GM21619 (cell line): ENCODE results near the gene GLYATL2.

Experiments
- ATAC-seq: cut with Tn5 transposase; IDR thresholded peaks from one replicate; pipeline ENCODE4 v1.9.1; 2021; ENCODE audit not compliant: unreplicated experiment

The GLYATL2 gene, protein sequence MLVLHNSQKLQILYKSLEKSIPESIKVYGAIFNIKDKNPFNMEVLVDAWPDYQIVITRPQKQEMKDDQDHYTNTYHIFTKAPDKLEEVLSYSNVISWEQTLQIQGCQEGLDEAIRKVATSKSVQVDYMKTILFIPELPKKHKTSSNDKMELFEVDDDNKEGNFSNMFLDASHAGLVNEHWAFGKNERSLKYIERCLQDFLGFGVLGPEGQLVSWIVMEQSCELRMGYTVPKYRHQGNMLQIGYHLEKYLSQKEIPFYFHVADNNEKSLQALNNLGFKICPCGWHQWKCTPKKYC

DNA sequence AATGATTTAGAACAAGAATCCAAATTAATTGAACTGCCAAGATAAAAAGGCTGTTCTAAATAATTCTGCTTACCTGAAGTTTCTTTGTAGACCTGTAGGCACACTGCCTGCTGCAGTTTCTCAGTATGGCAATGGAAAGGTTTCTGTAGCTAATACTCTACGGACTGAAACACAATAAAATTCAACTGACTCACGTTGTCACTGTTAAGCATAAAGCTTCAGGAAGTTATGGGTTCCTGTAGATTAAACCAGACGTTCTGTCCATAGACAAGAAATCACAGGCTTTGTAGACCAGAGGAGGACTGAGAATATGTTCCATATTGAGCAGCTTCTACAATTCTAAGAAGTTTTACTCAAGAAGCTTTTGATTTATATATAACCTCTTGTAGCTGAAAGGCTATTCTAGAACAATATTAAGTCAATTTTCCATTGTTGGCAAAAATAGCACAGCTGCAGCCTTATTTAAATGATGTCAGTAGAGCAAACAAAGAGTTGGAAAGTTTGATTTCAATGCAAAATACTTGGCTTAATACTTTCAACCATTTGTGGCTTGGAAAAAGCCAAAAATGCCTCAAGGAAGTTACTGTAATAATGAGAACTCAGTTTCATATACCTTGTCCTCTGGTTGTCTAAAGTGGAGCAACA is at the start of gene GLYATL2:
GLYATL2 (minus strand) TSS at position 344 of the 645 bp plus-strand sequence. CDS start 5,092 bp downstream, outside the sequence.
- ATAC-seq: no peak

DNA sequence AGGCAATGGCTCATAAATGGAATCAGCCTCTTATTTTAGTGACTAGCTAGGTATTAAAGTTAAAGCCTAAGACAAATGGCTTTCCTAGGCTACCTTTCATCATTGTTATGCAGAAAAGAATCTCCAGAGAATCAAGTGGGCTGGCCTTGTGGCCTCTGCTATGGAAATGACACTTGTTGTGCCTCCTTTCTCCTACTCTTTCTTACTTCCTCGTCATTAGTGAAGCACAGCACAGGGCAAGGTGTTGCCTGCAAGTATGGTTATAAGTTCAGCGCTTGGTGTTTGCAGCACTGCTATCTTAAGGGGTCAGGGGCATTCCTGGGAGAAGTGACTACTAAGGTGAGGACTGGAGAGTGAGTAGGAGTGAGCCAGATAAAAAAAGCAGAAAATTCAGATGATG is 49.4 kb upstream of the GLYATL2 start:
- ATAC-seq: no peak

DNA sequence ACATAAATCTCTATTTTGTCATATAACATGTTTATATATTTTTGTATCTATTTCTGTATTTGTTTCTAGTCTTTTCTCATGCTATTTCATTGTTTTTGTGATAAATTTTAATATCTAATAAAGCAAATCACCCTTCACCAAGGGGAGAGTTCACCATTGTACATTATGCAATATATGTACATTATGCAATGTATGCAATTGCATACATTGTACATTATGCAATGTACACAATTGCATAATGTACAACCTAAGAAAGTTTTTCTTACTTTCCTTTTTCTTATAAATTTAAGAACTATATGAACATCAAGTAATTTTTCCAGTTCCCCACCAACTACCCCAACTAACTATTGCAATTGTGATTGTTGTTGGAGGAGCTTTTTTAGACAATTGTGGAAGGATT is 44.1 kb upstream of the GLYATL2 start:
- no peak for ATAC-seq

DNA sequence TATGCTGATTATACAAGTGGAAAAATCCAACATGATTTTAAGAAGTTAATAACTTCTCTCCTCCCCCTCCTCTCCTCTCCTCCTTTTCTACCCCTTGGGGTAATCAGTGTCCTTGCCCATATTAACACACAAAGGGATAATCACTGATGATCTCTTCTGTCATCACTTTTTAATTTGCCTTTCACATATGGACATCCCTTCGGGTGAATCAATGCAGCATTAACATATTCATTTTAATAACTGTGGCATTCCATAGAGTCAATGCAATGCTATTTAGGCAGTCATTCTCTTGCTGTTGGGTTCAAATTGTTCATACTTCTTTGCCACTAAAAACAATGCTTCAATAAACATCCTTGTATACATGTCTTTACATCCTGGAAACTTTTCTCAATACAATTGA is 42.9 kb upstream of the GLYATL2 start:
- no peak for ATAC-seq

DNA sequence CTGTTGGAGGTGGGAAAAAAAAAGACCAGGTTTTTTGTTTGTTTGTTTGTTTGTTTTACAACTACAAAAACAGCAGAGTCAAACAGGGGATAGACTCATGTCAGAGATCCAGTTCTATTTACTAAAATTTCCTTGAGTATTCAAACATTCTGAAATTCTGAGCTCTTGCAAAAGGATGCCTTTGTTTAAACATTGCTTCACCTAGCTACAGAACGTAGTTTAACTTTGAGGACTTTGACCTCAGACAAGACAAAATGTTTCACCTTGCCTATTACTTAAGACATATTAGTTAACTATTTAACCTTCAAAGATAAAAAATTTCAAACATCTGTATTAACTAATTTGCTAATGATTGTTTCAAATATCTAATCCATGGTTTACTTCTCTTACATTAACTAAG is 36.1 kb upstream of the GLYATL2 start:
- ATAC-seq: no peak

DNA sequence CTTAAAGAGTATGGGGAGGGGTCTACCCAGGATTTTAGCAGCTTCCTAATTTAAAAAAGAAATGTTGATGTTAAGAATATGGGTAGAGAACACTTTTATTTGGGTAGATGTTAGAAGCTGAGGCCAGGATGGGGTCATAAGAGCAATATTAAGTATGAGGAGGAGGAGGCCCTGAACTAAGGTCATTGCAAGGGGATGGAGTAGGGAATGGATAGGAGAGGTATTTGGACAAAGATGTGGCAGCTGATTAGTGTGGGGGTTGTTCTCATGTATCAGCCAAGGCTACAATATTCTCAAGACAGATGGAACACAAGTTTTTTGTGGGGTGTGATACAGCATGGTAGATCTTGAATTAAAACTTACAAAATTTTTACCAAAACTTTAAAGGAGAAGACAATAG is 35.7 kb upstream of the GLYATL2 start:
- no peak for ATAC-seq

DNA sequence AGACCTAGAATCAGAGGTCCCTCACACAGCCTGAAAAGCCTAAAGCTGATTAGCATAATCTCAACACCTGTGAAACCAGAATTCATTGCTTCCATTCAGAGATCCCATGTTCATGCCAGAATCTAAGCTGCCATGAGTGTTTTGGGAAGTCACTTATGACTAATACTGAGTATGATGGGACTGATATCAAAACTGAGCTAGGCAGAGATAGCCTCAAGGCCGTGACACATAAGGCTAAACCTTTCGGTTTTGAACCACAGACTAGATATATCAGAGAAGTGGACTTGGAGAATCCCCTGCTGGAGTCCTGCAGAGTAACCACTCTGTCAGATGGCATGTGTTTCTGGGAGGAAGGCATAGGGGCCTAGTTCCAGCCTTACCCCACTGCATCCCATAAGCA is 23.1 kb upstream of the GLYATL2 start:
- no peak for ATAC-seq

DNA sequence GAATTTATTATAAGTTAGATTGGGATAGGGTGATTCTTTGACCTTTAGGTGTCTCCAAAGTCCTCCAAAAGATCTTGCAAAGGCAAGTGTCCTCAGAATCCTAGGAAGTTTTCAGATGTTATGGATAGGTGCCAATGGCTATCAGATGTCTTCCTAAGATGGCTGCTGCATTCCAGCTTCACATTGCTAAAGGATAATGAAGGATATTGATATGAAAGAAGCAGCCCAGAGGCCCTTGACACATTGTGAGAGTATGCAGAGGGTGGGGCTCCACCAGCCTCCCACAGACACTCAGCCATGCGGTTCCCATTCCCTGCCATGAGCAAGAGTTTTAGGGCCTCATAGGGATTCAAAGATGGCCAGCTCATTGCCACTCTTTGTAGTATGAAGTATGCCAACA is 22.3 kb upstream of the GLYATL2 start:
- ATAC-seq: no peak

DNA sequence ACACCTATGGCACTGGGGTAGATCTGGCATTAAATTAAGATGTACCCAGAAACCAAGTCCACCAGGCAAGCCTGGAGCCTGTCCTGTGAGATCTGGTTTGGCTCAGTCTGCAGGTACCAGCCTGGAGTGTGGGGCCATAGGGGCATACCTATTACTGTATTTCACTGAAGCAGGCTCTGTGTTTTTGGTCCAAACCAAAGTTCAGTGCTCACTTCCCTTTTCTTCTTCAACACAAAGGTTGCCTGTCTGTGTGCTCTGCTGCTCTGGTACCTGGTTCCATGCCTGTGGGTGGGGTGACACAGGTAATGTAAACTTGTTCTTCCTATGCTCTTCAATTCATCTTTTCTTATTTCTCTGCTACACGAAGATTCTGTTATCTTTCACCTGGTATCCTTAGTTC is 19.8 kb upstream of the GLYATL2 start:
- ATAC-seq: no peak

DNA sequence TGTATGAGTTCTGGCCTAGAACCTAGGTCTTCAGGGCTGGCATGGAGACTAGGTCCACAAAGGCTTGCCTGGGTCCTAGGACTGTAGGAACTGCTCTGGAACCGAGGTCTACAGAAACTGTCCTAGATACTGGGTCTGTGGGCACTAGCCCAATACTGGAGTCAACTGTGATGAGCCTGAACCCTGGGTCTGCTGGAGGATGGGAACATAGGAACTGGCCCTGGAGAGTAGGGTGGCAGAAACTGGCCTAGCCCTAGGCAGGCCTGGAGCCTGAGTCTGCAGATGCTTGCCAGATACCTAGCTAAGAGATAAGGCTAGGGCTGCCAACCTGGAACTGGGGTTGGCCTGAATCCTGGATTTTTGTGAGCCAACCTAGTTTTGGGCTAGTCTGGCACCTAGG is 19.2 kb upstream of the GLYATL2 start:
- no peak for ATAC-seq

DNA sequence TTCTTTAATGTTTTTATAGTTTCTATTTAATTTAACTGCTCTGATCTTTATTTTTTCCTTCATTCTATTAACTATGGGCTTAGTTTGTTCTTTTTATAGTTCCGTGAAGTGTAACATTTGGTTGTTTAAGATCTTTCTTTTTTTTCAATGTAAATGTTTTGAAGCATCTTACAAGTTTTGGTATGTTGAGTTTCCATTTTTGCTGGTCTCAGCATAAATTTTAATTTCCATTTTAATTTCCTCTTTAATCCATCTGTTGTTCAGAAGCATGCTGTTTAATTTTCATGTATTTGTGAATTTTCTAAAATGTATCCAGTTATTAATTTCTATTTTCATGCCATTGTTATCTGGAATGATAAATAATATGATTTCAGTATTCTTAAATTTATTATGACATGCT is 17.0 kb upstream of the GLYATL2 start:
- ATAC-seq: no peak

DNA sequence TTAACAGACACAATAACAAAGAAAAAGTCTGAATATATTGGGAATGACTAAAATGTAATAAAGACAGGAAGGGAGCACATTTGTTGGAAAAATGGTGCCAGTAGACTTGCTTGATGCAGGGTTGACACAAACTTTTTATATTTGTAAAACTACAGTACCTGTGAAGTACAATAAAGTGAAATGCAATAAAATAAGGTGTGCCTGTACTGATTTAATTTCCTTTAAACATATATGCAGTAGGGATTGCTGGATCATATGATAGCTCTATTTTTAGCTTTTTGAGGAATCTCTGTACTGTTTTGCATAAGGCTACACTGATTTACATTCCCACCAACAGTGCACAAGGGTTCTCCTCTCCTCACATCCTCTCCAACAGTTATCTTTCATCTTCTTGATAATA is 12.3 kb upstream of the GLYATL2 start:
- no peak for ATAC-seq

DNA sequence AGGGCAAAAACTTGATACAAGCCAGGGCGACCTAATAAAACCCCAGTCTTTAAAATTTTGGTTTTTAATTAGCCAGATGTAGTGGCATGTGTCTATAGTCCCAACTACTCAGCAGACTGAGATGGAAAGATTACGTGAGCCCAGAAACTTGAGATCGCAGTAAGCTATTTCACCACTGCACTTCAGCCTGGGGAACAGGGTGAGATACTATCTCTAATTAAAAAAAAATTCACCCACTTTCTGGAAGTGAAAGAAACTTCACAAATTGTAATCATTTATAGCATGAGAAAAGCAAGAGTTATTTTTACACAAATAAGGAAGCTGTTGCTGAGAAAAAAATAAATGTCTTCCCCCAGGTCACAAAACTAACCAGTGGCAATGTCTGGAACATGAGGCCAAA is 882 bp upstream of the GLYATL2 start:
- ATAC-seq: no peak

DNA sequence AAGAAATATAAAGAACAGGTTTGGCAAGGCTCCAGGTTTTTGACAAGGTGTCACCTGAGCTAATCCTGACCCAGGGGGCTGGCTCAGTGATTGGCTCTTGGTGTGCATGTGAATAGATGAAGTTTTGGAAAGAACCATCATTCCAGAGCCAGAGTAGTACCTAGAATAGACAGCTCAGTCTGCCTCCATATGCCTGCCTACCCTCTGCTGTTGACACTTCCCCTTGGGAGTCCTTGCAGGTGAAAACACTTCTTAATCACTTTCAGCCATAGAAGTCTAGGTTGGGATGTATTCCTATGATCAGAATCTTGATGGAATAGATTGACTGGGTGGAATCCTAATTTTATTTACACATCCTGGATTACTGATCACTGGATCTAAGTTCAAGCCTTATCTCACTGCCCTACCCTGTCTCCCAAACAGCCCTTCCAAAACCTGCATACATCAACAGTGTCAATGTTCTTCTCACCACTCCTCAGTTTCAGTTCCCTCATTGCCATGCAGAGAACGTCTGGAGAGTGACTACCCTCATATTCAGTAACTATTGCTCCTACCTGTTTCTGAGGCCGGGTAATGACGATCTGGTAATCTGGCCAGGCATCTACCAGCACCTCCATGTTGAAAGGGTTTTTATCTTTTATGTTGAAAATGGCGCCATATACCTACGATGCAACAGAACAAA is 6.7 kb downstream of the GLYATL2 start:
- ATAC-seq: no peak

DNA sequence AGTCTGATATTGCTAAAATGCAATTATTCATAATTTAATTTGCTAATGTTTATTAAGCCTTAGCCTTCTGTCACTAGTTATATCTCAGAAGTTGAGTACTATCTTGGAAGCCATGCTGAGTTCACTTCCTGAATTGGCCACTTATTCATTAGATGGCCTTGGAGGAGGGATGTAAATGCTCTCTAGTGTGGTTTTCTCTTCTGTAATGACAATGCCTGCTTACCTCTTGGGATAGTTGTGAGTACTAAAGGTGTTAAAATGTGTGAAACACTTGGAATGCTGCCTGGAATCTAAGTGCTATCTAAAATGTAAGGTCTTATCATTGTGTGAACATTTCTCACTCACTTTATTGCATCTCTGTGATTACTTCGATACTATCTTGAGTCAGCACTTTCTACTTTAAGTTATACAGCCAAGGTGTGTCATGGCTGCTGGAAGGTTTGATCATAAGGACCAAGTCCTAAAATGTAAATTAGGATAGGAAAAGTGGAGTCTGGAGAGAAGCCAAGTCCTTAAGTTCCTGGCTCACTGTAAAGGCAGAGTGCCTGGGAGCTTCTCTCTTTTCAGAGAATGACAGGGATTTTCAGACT is 12.4 kb downstream of the GLYATL2 start:
- ATAC-seq: no peak

DNA sequence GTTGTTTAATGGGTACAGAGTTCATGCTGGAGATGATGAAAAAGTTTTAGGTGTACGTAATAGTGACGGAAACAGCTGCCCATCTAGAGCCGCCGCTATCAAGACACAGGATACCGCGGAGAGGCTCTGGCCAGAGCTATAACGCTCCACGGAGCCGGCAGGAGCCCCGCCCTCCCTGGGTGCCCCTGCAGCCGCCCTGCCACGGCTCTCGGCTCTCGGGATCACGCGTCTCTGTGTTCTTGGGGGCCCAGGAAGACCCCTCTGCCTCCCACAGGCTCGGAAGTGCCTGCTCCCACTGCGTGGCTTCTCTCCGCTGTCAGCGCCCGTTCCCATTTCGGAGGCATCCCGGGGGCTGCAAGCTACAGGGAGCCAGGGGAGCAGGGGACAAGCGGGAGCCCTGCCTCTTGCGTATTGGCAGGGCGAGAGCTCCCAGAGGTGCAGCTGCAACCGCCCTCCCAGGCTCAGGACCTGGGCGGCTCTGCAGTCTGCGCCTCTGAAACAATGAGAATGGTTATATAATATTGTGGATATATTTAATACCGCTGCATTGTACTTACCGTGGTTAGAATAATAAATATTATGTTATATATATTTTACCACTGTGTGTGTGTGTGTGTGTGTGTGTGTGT is 13.7 kb downstream of the GLYATL2 start:
- no peak for ATAC-seq

DNA sequence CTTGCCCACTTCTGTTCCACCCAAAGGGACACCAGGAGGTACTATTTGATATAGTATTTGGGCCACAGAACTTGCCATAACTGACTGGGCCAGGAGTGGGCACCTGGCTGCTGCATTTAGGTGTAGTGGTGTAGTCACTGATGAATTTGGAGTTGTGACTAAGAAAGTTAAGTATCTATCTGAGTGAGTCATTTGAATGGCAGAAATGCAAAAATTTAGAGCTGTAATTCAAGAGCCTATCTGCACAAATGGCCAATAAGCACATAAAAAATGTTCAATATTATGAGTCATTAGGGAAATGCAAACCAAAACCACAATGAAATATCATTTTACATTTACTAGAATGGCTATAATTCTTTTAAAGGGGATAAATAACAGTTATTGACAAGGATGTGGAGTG is 14.7 kb downstream of the GLYATL2 start:
- no peak for ATAC-seq

DNA sequence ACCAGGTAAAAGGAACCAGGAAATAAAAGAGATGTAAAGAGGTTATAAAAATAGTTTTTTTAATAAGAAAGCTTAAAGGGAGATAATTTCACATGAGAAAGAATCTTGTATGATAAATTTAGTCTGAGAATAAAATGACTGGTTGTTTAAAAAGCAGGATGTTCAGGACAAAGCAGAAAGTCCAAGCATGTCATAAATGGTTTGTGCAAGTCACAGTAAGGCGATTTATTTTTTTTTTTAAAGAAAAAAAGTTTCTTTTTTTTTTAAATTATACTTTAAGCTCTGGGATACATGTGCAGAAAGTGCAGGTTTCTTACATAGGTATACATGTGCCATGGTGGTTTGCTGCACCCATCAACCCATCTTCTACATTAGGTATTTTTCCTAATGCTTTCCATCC is 30.8 kb downstream of the GLYATL2 start:
- no peak for ATAC-seq

DNA sequence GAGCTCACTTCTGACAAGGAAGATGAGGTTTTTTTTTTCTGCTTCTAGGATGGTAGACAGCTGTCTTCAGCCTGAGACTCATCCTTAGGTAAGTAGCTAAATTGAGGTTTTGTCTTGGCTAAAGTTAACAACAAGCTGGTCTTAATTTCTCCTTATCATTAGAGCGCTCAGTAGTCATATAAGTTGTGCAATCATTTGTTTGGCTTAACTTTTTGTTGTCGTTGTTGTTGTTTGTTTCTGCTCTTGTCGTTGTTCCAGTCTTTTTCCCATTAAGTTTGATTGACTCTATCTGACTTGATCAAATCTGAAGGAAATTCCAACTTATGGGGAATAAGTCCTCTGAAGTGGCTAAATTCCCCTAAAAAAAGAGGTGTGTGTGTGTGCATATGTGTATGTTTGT is 33.0 kb downstream of the GLYATL2 start:
- ATAC-seq: no peak

DNA sequence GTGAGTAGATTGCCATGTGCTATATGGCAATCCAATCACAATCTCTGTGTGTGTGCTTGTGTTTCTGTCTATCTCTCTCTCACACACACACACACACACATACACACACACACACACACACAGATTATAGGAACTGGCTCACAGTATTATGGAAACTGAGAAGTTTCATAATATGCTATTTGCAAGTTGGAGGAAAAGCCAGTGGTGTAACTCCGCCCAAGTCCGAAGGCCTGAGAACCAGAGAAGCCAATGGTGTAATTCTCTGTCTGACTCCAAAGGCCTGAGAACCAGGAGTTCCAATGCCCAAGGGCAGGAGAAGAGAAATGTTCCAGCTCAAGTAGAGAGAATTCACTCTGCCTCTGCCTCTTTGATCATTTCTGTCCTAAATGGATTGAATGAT is 37.2 kb downstream of the GLYATL2 start:
- ATAC-seq: no peak

DNA sequence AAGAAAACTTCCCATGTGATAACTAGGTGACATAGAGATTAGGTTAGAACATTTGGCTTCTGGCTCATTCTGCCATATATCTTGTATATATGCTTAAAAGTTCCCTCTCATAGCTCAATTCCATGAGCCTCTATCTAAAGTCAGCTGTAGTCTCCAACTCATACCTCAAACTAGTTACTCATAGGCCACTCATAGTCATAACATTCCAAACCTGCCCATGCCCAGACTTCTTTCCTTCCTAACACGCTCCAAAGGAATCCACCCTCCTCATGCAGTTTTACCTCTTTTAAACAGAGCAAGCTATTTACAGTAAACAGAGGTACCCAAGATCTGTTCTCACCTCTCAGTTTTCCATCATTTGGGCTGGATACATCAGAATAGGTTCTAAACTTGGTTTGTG is 39.4 kb downstream of the GLYATL2 start:
- ATAC-seq: no peak
